Stomach (tissue), 9 donors: ENCODE results near the gene CEP295NL. TPM values are rescaled to one million over a fixed set of nuclear protein-coding genes. Genes with fewer than 3 reads are reported as not detected.

Experiments used
- DNase-seq, 2 donors: peaks; one replicate each; pipeline versions ENCODE4 v3.0.0 to v3.0.0-alpha.2; 2013 to 2019
- H3K27ac ChIP-seq, 5 donors: fragments of 200-600 bp in 4 of 5; sonication (generic) in 4 of 5; one replicate each; pipeline ENCODE4 v1.5.1; 2013 to 2019; ENCODE audit warnings: mild to moderate bottlenecking in 1 of 5, moderate library complexity in 1 of 5
- H3K27me3 ChIP-seq, 3 donors: fragments of 200-600 bp; sonication (generic); one replicate each; pipeline ENCODE4 v1.5.1; 2017 to 2019; ENCODE audit warnings: mixed run types in 1 of 3
- H3K36me3 ChIP-seq, 4 donors: fragments of 200-600 bp; sonication (generic); 1 replicate in 3 of 4; 2 replicates in 1 of 4; pipeline ENCODE4 v1.5.1; 2016 to 2019
- H3K4me1 ChIP-seq, 4 donors: fragments of 200-600 bp; sonication (generic); one replicate each; pipeline ENCODE4 v1.5.1; 2016 to 2019
- H3K4me3 ChIP-seq, 4 donors: fragments of 200-600 bp; sonication (generic) in 3 of 4; one replicate each; pipeline ENCODE4 v1.5.1; 2016 to 2019; ENCODE audit warnings: mild to moderate bottlenecking in 1 of 4
- H3K9me3 ChIP-seq, 4 donors: fragments of 200-600 bp; sonication (generic); one replicate each; pipeline ENCODE4 v1.5.1; 2016 to 2019
- EP300 ChIP-seq: sonication (generic); formaldehyde crosslinking; IDR thresholded peaks from one replicate; pipeline ENCODE4 v1.6.1; 2017; ENCODE audit warnings: antibody characterized with exemption
- POLR2A ChIP-seq, 4 donors: fragments of 450-650 bp; IDR thresholded peaks; one replicate each; pipeline ENCODE4 v1.6.1; 2016; ENCODE audit warnings: antibody characterized with exemption in 4 of 4, control low read depth in 2 of 4, mild to moderate bottlenecking in 1 of 4, moderate library complexity in 1 of 4
- POLR2AphosphoS5 ChIP-seq, 3 donors: sonication (generic); formaldehyde crosslinking; IDR thresholded peaks; one replicate each; pipeline ENCODE4 v1.6.1; 2016; ENCODE audit warnings: antibody characterized with exemption in 3 of 3
- WGBS, 5 donors: extraction: QIAGEN DNeasy Blood & Tissue Kit in 3 of 5; methylation state at CpG; one replicate each; pipeline versions ENCODE4 v1.1.5 to v1.1.7; 2013 to 2018; 5-methylcytosine and 5-hydroxymethylcytosine counted together
- intact Hi-C: fragments of 100-400 bp; cut with DNase I; formaldehyde crosslinking; loops from one replicate; pipeline ENCODE4 v1.15.1; 2023; ENCODE audit warnings: low total_unique reads
- polyA plus RNA-seq, 3 donors: library from polyadenylated mRNA; stranded (reverse); fragments of 200-250 nt; gene quantifications; one replicate each; pipeline ENCODE4 v1.2.3, GENCODE V29; 2013
- total RNA-seq, 5 donors: library from RNA; depleted of rRNA; stranded (reverse); fragments of >200 nt; gene quantifications; one replicate each; pipeline versions ENCODE4 v1.1.0 to v1.2.3, GENCODE V29; 2014 to 2016
- TF ChIP-seq, protein P1 (sequence below), 7 experiments: fragments of 450-650 bp in 4 of 7; fragments of 200-600 bp in 3 of 7; sonication (generic) in 3 of 7; IDR thresholded peaks; one replicate each; pipeline ENCODE4 v1.5.1; 2016 to 2019; ENCODE audit warnings: antibody characterized with exemption in 7 of 7, control low read depth in 2 of 7, mild to moderate bottlenecking in 1 of 7
- donor health status: healthy with polysubstance abuse.
- donor health status: Bipolar disorder and iron deficiency.
- donor health status: healthy.

The CEP295NL gene
- total and polyA plus RNA-seq, 8 donors, result 0.31 to 23.9 (median 5.8) TPM; not detected in 1

GRCh38 chr17:78929908-78930775 is 27.1 kb upstream of the CEP295NL start:
- Histone ChIP-seq H3K4me1 (peaks cover 19 to 45% (median 30%) of the 10 kb centered on the region in 4 donors), H3K27ac (no peak overlapping the region), H3K27me3 (no peaks in the 10 kb centered on the region), H3K9me3 (no peaks in the 10 kb centered on the region), H3K4me3 (no peak overlapping the region), H3K36me3 (no peaks in the 10 kb centered on the region)
- no peak for DNase-seq
- TF ChIP-seq EP300, result no peak
- no peak for TF ChIP-seq POLR2AphosphoS5 (IDR thresholded peaks at IDR 0.05)
- TF ChIP-seq, protein P1, sequence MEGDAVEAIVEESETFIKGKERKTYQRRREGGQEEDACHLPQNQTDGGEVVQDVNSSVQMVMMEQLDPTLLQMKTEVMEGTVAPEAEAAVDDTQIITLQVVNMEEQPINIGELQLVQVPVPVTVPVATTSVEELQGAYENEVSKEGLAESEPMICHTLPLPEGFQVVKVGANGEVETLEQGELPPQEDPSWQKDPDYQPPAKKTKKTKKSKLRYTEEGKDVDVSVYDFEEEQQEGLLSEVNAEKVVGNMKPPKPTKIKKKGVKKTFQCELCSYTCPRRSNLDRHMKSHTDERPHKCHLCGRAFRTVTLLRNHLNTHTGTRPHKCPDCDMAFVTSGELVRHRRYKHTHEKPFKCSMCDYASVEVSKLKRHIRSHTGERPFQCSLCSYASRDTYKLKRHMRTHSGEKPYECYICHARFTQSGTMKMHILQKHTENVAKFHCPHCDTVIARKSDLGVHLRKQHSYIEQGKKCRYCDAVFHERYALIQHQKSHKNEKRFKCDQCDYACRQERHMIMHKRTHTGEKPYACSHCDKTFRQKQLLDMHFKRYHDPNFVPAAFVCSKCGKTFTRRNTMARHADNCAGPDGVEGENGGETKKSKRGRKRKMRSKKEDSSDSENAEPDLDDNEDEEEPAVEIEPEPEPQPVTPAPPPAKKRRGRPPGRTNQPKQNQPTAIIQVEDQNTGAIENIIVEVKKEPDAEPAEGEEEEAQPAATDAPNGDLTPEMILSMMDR (IDR thresholded peaks at IDR 0.05), result no peak
- TF ChIP-seq POLR2A (IDR thresholded peaks at IDR 0.05), result no peak
- intact Hi-C loops, result no loop called here
- WGBS, 5 donors, result 61 to 85% (median 73%) methylated on average over 22 to 31 of the region's 31 CpGs

DNA sequence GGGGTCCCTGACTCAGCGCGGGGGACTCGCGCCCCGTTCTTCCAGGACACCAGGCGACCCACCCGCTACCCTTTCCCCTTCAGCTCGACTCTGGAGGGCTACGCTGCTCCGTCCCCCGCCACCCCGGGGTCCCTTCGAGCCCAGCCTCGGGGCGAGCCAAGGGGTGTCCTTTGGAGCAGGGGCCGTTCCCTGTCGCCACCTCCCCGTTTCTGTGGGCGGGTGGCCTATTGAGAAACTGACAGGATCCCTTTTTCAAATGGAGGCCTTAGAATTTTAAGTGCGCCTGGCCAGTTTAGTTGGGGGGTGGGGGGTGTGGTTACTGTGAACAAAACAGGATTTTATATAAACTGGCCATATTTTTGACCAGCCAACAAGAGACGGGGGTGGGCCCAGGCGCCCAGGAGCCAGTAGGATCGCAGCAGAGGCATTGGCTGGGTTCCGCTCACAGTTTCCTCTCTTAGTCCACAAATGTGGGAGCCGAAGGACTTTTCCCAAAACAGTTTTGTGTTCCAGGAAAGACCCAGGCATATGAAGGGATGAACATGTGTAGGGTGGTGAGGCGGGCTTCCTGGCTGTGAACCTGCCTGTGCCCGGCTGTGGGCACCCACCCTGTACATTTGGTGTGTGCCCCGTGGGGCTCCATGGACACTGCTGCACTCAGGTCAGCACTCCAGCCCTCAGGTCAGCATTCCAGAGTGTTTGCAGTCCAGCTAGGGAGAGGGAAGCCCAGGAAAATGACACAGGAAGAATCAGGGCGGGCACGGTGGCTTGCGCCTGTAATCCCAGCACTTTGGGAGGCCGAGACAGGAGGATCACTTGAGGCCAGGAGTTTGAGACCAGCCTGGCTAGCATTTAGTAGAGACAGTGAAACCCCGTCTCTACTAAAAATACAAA is 22.9 kb upstream of the CEP295NL start:
- WGBS, 5 donors, result 33 to 38% (median 35%) methylated on average over 29 to 33 of the region's 33 CpGs
- intact Hi-C loops, result no loop called here
- Histone ChIP-seq H3K27ac (peak overlapping the region; percentile 79 to 97 (median 96)), H3K4me3 (peak overlapping the region; percentile 80 to 86 (median 85)), H3K36me3 (no peaks in the 10 kb centered on the region), H3K27me3 (no peaks in the 10 kb centered on the region), H3K9me3 (no peaks in the 10 kb centered on the region), H3K4me1 (peaks cover 35 to 57% (median 44%) of the 10 kb centered on the region in 4 donors)
- DNase-seq, result peak; percentile 45 to 92
- TF ChIP-seq POLR2AphosphoS5 (IDR thresholded peaks at IDR 0.05) (peak in 1 of 3 donors; percentile 8), EP300 (no peak)

DNA sequence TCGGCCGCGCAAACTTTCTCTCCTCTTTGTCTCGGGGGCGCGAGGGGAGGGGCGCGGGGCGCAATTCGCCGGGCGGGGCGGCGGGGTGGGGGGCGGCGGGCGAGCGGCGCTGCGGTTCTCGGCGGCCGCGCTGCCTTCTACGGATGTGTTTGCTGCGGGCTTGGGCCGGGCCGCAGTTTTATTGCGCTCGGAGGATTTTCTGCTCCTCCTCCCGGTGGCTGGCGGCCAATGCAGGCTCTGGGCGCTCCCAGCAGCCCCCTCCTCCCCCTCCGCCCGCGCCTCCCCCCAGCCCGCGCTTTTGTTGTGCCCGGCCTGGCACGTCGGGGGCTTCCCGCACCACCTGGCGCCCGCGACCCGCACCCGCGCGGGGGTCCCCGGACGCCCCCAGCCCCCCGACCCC is 22.2 kb upstream of the CEP295NL start, which contains the start of gene TIMP2:
TSS of gene TIMP2 (minus strand) at position 154 of the 400 bp plus-strand sequence. CDS start 299 bp downstream, outside the sequence.
- H3K9me3 ChIP-seq, result no peaks in the 10 kb centered on the region
- H3K27ac ChIP-seq, result peak within 1 kb of the TSS; percentile 79 to 97 (median 96)
- H3K4me1 ChIP-seq, result peaks cover 39 to 63% (median 50%) of the 10 kb centered on the region in 4 donors
- WGBS, 5 donors, result 0 to 1% (median 0%) methylated on average over 8 to 49 of the region's 52 CpGs
- DNase-seq, result peak; percentile 87 to 97
- no peaks in the 10 kb centered on the region for H3K36me3 ChIP-seq
- H3K4me3 ChIP-seq, result peak within 1 kb of the TSS; percentile 80 to 86 (median 85)
- no peak for TF ChIP-seq EP300
- TF ChIP-seq, protein P1 (IDR thresholded peaks at IDR 0.05), result peak in 2 of 7 experiments; percentile 25 to 56
- peak; percentile 53 to 95 (median 92) for TF ChIP-seq POLR2AphosphoS5 (IDR thresholded peaks at IDR 0.05)
- no peaks in the 10 kb centered on the region for H3K27me3 ChIP-seq
- intact Hi-C loops, result no loop called here

DNA sequence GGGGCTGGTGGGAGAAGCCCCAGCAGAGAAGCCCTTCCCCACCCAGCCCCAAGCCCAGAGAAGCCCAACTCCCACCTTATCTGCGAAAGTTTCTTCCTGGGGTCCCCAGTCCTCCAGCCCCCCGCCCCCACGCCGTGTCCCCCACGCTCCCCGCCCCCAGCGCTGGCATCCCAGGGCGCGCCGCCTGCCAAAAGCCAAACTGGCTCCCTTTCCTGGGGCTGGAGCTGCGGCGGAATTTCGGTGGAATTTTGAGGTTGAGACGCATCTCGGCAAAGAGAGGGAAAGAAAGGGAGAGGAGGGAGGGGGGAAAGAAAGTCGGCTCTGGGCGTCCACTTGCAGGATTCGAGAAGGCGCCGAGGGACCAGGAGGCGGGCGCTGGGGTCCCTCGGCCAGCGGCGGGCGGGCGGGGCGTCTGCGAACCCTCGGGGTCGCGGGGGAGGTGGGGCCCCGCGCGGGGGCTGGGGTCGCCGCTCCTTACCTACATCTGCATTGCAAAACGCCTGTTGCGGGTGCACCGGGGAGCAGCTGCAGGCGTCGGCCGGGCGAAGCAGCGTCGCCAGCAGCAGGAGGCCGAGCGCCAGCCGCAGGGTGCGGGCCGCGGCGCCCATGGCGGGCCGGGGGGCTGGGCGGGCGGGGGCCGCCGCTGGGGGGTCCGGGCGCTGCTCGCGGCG is 21.6 kb upstream of the CEP295NL start:
- DNase-seq, result peak in 1 of 2 donors; percentile 68
- Histone ChIP-seq H3K36me3 (no peaks in the 10 kb centered on the region), H3K4me1 (peaks cover 42 to 70% (median 55%) of the 10 kb centered on the region in 4 donors), H3K9me3 (no peaks in the 10 kb centered on the region), H3K4me3 (peak overlapping the region; percentile 80 to 86 (median 85)), H3K27me3 (no peaks in the 10 kb centered on the region), H3K27ac (peak overlapping the region; percentile 79 to 97 (median 87))
- intact Hi-C loops, result no loop called here
- WGBS, 5 donors, result 0 to 2% (median 1%) methylated on average over 16 to 63 of the region's 64 CpGs
- TF ChIP-seq POLR2AphosphoS5 (IDR thresholded peaks at IDR 0.05) (no peak), POLR2A (IDR thresholded peaks at IDR 0.05) (no peak), EP300 (no peak)
- TF ChIP-seq, protein P1 (IDR thresholded peaks at IDR 0.05), result no peak
